GM20000 (cell line): ENCODE results near the gene CTNNA3.

Experiments used
- DNase-seq: peaks from one replicate; pipeline ENCODE4 v3.0.0; 2012; ENCODE audit warnings: low spot score
- TF ChIP-seq, protein P1 (sequence below): IDR thresholded peaks from 2 replicates; pipeline ENCODE4 v1.5.1; 2012; ENCODE audit warnings: mild to moderate bottlenecking, control low read depth; ENCODE audit errors: extremely low read depth, missing control alignments

The CTNNA3 gene

DNA sequence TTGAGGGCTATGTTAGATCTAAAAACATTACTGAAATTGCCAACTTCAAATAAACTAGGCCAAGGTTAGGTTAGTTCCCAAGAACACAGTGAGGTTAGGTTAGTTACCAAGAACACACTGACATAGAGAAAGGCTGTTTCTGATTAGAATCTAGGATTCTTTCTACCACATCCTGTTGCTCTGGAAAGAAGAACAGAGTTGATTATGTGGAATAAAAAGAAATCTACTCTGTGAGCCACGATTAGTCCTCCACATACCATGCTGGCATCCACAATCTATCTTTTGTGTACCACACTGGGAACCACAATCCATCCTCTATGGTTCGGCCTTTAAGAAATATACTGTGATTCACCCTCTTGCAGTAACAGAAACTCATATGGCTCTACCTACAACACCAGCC is 678.8 kb downstream of the CTNNA3 start:
- no peak for DNase-seq
- TF ChIP-seq, protein P1, sequence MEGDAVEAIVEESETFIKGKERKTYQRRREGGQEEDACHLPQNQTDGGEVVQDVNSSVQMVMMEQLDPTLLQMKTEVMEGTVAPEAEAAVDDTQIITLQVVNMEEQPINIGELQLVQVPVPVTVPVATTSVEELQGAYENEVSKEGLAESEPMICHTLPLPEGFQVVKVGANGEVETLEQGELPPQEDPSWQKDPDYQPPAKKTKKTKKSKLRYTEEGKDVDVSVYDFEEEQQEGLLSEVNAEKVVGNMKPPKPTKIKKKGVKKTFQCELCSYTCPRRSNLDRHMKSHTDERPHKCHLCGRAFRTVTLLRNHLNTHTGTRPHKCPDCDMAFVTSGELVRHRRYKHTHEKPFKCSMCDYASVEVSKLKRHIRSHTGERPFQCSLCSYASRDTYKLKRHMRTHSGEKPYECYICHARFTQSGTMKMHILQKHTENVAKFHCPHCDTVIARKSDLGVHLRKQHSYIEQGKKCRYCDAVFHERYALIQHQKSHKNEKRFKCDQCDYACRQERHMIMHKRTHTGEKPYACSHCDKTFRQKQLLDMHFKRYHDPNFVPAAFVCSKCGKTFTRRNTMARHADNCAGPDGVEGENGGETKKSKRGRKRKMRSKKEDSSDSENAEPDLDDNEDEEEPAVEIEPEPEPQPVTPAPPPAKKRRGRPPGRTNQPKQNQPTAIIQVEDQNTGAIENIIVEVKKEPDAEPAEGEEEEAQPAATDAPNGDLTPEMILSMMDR: no peak

DNA sequence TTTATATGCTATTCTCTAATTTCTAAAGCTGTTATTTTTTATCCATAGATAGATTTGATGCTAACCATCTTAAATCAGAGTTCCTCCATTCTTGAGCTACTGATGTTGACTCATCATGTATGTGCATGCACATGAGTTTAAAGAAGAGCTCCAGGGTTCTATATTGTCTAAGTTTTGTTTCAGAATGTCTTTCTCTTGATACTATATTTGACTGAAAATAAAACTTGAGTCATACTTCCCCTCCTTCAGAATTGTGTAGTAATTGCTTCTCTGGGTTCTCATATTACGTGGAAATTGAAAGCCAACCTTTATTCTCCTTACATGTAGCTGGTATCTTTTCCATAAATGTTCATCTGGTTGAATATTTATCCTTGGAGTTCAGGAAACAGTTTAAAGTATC is 680.8 kb downstream of the CTNNA3 start:
- no peak for DNase-seq
- TF ChIP-seq, protein P1: no peak

DNA sequence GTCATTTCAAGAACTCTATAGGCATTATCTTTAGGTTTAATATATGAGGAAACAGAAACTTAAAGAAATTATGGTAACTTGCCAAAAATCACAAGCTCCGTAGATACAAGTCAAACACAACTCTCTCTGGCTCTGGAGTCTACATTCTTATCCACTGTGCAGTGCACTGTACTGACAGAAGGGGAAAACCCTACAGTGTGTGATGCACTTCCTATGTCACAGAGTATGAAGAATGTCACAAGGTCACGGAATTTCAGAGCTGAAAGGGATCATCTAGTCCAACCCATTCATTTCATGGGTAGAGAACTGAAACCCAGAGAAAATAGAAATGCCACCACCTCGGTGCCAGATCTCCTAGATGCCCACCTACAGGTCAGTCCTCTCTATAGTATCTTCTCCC is 684.0 kb downstream of the CTNNA3 start:
- TF ChIP-seq, protein P1: no peak
- DNase-seq: no peak

DNA sequence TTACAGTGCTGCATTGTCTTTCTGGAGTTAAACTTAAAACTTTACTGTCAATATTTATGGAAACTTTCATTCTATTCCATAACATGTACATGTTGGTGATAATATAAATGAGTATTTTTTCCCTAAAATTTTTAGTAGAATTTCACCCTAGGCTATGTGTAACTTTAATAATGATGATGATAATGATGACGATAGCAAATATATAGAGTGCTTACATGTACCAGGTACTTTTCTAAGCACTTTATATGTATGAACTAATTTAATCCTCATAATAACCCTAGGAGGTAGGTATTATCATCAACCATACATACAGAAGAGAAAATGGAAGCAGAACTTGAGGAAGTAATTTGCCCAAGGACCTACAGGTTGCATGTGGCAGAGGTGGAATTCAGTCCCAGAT is 684.5 kb downstream of the CTNNA3 start:
- DNase-seq: no peak
- TF ChIP-seq, protein P1: no peak

DNA sequence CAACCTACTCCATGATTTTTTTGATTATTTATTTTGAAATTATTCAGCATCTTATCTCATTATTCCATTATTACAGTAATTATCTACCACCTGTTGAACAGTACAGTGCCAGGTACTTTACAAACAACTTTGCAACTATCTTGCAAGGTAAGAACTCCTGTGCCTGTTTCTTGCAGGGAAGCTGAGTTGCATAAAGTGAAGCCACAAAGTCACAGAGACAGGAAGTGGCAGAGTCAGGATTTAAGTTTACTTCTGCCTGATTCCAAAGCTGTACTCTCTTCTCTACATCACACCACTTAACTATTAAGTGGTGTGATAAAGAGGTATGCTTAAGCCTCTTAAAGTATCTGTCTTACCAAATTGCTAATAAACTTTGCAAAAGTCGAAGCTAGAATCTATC is 690.0 kb downstream of the CTNNA3 start:
- no peak for DNase-seq
- TF ChIP-seq, protein P1: no peak

DNA sequence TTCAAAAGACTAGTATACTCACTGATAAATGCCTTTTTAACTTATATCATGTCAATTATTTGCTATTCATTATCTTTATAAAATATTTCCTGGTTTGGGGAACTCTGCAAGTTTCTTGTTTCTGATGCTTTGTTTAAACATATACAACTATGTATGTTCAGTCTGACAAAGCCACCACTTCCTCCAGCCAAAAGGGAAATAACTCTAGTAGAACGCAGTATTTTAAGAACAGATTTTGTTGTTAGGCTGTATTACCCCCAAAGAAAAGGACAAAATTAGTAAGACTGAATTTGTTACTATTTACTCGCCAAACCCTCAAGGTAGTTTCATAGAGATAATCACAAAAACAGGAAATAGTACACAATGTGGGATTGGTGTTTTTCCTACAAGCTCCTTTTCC is 691.3 kb downstream of the CTNNA3 start:
- TF ChIP-seq, protein P1: no peak
- no peak for DNase-seq

DNA sequence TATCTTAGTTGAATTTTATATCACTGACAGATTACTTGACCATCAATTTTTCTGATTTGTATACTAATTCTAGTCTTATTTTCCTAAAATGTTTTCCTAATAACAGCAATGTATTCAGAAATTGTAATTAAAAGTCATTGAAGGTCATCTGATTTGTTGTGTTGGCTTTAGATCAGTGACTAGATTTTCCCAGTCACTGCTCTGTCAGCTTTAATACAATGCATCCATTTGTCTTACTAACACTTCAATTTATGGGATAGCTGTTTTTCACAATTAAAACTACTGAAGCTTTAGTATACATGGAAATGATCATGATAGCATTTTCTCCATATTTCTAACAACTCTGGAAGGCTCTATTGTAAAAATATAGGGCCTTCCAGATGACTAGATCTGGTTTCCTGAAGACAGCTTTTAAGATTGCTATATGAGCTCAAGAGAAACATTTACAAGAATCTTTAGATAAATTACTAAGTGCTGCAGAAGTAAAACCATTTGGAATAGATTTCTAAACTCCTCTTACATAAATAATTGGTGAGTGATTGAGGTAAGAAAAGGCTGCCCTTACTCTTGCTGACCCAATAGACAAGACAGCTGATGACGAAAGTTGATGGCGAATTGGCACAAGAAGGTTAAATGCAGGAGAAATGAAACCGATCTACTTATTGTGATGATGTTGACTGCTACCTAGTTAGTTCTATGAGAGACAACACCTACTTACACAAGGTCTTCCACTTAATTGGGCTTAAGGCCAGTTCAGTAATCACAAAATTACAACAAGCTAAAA is 696.0 kb downstream of the CTNNA3 start:
- DNase-seq: no peak
- TF ChIP-seq, protein P1: no peak
